GOT3 (cell line): ENCODE data around the gene WNT7B.

Experiments used
- DNase-seq: peaks from one replicate; lab custom pipeline; 2025; ENCODE audit warnings: mixed read lengths; lab: John Stamatoyannopoulos, UW

The WNT7B gene

GRCh38 chr22:45888221-45889092 lies 88.5 kb downstream of the WNT7B start:
- DNase-seq: no peak

GRCh38 chr22:45887202-45888131 lies 89.5 kb downstream of the WNT7B start:
- DNase-seq: no peak

GRCh38 chr22:45886540-45886939 lies 90.4 kb downstream of the WNT7B start:
- DNase-seq: no peak

- DNase-seq: no peak
These were observed 91.0 kb downstream of the WNT7B start for GRCh38 chr22:45885941-45886395.

GRCh38 chr22:45885171-45885840 lies 91.7 kb downstream of the WNT7B start:
- no peak for DNase-seq

- no peak for DNase-seq
These were observed 92.5 kb downstream of the WNT7B start for GRCh38 chr22:45884201-45885062.

GRCh38 chr22:45883811-45884170 lies 93.2 kb downstream of the WNT7B start:
- DNase-seq: no peak

- DNase-seq: no peak
These were observed 93.8 kb downstream of the WNT7B start for GRCh38 chr22:45882881-45883810.

- no peak for DNase-seq
These were observed 95.5 kb downstream of the WNT7B start for GRCh38 chr22:45881524-45881875.

GRCh38 chr22:45880716-45881523 lies 96.0 kb downstream of the WNT7B start:
- DNase-seq: no peak

- no peak for DNase-seq
These were observed 96.8 kb downstream of the WNT7B start for GRCh38 chr22:45880091-45880715.

- no peak for DNase-seq
These were observed 97.4 kb downstream of the WNT7B start for GRCh38 chr22:45879552-45879949.

GRCh38 chr22:45878901-45879551 lies 97.9 kb downstream of the WNT7B start:
- DNase-seq: no peak

GRCh38 chr22:45878051-45878781 lies 98.7 kb downstream of the WNT7B start:
- DNase-seq: no peak

GRCh38 chr22:45877651-45878050 lies 99.3 kb downstream of the WNT7B start:
- DNase-seq: no peak

- no peak for DNase-seq
These were observed 100.0 kb downstream of the WNT7B start for GRCh38 chr22:45877036-45877380.

- no peak for DNase-seq
These were observed 100.6 kb downstream of the WNT7B start for GRCh38 chr22:45876136-45877035.
